Epithelial cell of esophagus (primary cell): Measurements from ENCODE around the gene HYAL4.
"Not testable (repeated sequence)": the region's sequence is repeated elsewhere in the genome, so short reads cannot be mapped to it uniquely, and the experiment has no call there.

Source experiments
- DNase-seq: peaks from one replicate; pipeline ENCODE4 v3.0.0; 2010; ENCODE audit warnings: low read depth
- H3K4me3 ChIP-seq: 2 replicates; pipeline ENCODE4 v1.5.1; 2011; ENCODE audit warnings: mild to moderate bottlenecking, low read length, control low read depth
- CTCF ChIP-seq: IDR thresholded peaks from 2 replicates; pipeline ENCODE4 v1.5.1; 2011; ENCODE audit warnings: low read depth, mild to moderate bottlenecking, low read length, control low read depth, inconsistent platforms; ENCODE audit not compliant: insufficient read depth; ENCODE audit errors: missing control alignments

HYAL4 gene

DNA sequence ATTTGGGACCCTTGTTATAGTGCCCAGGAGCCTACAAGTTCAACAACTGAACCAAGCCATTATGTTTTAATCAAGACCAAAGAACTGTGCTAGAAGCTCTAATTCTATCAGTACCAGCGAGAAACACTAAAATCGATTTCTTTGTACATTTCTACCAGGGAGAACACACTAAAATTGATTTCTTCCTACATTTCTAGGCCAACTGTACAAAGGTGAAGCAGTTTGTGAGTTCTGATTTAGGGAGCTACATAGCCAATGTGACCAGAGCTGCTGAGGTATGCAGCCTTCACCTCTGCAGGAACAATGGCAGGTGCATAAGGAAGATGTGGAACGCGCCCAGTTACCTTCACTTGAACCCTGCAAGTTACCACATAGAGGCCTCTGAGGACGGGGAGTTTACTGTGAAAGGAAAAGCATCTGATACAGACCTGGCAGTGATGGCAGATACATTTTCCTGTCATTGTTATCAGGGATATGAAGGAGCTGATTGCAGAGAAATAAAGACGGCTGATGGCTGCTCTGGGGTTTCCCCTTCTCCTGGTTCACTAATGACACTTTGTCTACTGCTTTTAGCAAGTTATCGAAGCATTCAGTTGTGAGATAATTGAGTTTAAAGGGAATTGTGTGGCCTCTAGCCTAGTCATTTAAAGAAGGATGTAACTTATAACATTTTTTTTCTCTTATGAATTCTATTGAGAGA is 31.7 kb downstream of the HYAL4 start:
- no peak for TF ChIP-seq CTCF
- no peak overlapping the region for H3K4me3 ChIP-seq
- no peak for DNase-seq

GRCh38 chr7:123879628-123880027 is 34.7 kb downstream of the HYAL4 start:
- no peak for DNase-seq
- no peak overlapping the region for H3K4me3 ChIP-seq
- TF ChIP-seq CTCF: no peak

- no peak for DNase-seq
- no peak for TF ChIP-seq CTCF
- H3K4me3 ChIP-seq: no peak overlapping the region
These were observed 36.3 kb downstream of the HYAL4 start for GRCh38 chr7:123881300-123881699.

DNA sequence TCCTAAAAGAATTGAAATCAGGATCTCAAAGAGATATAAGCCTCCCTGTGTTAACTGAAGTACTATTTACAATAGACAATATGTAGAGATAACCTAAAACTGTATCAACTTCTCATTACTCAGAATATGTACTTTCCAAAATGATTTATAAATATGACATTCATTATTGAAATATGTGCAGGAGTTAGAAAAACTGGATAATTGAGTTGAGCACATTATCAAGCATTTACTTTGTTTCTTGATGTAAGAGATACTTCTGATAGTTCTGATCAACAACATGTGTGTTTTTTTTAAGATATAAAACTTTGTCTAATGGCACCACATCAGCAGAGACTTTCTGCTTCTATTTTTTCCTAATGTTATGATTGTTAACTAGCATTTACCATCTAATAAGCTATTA is 38.2 kb downstream of the HYAL4 start:
- no peak for DNase-seq
- no peak overlapping the region for H3K4me3 ChIP-seq
- no peak for TF ChIP-seq CTCF

GRCh38 chr7:123888192-123888591 is 43.2 kb downstream of the HYAL4 start:
- no peak for DNase-seq
- TF ChIP-seq CTCF: no peak
- no peak overlapping the region for H3K4me3 ChIP-seq

- DNase-seq, H3K4me3 ChIP-seq: not testable (repeated sequence)
These were observed 49.8 kb downstream of the HYAL4 start for GRCh38 chr7:123894753-123895152.

DNA sequence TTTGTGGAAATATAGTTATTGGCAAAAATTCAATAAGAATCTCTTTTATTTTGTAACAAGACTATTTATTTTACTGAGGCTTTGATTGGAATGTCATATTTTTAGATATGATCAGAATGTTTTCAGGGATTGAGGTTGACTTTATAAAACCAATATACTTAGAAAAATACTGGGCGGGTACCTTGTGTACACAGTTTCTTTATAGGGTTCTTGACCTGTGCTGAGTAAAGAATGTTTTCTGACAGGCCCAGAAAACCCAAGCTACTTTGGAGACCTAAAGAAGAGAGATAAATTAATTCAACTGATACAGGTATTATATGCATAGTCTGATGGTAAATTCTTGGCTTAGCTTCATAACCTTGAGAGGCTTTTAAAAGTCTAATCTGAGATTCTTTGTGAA is 56.1 kb downstream of the HYAL4 start:
- DNase-seq: no peak
- no peak overlapping the region for H3K4me3 ChIP-seq

More for the DNA sequence above, 56.1 kb downstream of the HYAL4 start:
- TF ChIP-seq CTCF: no peak
